NCI-H82 treated with DMSO at 0.1 percent for 48 hours (cell line): ENCODE data around the gene UBXN1.

ENCODE experiments used
- DNase-seq: peaks from one replicate; lab custom pipeline; 2025; ENCODE audit not compliant: unreplicated experiment; lab: John Stamatoyannopoulos, UW

The UBXN1 gene, protein sequence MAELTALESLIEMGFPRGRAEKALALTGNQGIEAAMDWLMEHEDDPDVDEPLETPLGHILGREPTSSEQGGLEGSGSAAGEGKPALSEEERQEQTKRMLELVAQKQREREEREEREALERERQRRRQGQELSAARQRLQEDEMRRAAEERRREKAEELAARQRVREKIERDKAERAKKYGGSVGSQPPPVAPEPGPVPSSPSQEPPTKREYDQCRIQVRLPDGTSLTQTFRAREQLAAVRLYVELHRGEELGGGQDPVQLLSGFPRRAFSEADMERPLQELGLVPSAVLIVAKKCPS

DNA sequence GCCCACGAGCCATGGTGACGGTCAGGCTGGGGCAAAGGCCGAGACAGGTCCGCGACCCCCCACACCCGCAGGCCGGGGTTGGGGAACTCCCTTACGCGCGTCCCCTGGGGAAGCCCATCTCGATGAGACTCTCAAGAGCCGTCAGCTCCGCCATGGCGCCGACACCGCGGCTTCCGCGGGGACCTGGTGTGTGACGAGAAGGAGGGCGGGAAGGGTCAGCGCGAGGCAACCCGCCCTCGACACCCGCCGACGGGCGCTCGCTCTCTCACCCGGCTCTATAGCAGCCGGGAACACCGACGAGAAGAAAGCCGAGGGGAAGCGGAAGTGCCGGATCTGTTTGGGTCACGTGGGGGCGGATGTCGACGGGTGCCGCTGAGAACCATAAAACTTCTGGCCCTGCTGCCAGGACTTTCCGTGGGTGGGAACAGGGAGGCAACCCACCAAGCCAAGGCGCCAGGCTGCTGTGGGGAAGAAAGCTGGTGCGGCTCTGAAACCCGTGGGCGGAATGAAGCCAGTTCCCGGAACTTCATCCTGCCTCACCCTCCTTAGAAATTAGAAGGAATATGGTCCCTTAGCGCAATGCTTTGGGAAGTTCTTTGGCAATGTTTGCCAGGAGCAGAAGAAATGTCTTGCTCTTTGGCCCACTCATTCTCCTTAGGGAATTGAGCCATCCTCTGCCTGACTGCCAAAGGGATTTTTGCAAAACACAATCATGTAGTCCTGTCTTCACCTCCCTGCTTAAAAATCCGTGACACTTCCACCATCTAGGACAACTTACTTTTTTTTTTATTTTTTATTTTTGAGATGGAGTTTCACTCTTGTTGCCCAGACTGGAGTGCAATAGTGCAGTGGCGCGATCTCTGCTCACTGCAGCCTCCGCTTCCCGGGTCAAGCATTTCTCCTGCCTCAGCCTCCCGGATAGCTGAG, at the start of gene UBXN1:
Gene UBXN1 (minus strand): TSS at position 304 of the 927 bp plus-strand sequence. CDS start 150 bp downstream, at position 154.
- DNase-seq: peak; percentile 49

DNA sequence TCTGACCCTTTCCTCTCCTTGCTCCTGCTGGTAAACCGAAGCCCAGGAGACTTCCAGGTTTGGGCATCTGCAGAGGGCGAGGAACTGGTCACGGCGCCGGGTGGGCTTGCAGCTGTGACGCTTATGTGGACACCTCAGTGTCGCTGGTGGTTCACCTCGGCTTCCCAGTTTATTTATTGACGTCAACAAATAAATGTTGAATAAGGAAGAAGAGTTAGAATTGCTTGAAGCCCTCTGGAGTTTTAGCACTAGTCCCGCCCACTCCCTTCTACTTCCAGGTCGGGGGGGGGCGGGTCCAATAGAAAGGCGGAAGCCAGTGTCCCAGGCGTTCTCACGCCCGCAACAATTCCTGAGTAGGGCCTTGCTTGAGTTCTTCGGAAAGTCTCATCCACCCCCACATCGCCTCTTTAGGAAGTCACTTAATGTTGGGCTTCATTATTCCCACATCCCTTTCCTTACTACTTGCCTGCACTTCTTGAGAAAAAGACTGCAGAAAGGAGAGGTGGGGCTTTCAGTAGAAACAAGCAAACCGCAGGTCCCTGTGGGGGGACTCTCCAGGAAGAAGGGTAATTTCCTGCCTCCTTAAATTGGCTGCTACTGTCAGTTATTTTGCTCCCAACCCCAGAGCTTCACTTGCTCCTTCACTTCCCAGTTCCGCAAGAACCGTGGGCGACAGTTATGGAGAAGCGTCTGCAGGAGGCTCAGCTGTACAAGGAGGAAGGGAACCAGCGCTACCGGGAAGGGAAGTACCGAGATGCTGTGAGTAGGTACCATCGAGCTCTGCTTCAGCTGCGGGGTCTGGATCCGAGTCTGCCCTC, 49.5 kb upstream of the UBXN1 start, which contains the start of gene TTC9C:
Gene TTC9C (plus strand): TSS at position 316 of the 818 bp plus-strand sequence. CDS start 363 bp downstream, at position 679.
- peak; percentile 48 for DNase-seq

DNA sequence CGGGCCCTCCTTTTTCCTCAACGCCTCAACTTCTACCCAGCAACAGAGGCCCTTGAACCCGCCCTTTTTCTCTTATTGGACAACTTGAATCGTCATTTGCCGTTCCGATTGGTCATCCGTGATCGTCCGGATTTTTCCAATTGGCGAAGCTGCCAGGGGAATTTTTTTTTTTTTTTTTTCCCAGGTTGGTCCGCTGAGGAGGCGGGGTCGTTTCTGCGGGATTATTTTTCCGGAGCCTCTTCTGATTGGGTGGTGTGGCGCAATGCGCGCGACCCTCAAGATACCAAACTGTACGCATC, 48.9 kb upstream of the UBXN1 start:
- DNase-seq: peak; percentile 89

DNA sequence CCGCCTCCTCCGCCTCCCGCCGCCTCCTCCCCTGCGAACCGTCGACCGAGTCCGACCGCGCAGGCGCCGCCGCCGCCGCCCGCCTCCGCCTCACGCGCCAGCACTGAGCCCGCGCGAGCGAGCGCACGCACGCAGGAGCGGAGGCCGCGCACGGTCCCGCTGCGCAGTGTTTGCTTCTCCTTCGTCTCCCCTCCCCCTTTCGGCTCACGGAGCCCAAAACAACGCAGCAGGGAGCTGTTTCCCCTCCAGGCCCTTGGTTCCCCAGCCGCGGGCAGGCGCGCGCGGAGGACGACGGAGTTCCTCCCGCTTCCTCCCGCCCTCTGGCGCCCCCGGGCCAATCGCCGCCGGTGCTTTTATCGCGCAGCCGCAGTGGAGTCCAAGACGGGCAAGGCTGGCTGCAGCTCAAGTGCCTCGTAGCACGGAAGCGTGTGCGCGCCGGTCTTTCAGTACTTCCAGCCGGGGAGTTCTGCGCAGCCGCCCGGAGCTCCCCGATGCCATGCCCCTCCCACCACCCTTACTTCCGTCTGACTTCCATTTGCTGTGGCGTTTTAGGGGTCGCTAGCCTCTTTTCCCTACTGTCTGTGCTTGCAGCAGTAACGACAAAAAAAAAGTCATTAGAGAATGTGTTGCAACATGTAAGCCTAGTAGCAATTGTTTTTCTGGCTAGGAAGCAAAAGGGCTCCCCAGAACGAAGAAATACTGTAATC, 48.4 kb upstream of the UBXN1 start, which contains the start of gene HNRNPUL2:
Gene HNRNPUL2 (minus strand): TSS at position 293 of the 707 bp plus-strand sequence. CDS start 301 bp downstream, outside the sequence.
- DNase-seq: peak; percentile 92

DNA sequence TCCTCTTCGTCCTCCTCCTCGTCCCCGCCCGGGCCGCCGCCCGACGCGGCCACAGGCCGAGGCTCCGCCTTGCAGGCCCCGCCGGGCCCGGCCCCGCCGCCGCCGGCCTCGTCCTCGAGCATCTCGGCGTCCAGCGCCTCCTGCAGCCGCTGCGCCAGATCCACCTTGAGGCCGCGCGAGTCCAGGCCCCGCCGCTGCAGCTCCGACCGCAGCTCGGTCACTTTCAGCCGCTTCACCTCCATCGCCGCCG, 48.0 kb upstream of the UBXN1 start:
- no peak for DNase-seq

DNA sequence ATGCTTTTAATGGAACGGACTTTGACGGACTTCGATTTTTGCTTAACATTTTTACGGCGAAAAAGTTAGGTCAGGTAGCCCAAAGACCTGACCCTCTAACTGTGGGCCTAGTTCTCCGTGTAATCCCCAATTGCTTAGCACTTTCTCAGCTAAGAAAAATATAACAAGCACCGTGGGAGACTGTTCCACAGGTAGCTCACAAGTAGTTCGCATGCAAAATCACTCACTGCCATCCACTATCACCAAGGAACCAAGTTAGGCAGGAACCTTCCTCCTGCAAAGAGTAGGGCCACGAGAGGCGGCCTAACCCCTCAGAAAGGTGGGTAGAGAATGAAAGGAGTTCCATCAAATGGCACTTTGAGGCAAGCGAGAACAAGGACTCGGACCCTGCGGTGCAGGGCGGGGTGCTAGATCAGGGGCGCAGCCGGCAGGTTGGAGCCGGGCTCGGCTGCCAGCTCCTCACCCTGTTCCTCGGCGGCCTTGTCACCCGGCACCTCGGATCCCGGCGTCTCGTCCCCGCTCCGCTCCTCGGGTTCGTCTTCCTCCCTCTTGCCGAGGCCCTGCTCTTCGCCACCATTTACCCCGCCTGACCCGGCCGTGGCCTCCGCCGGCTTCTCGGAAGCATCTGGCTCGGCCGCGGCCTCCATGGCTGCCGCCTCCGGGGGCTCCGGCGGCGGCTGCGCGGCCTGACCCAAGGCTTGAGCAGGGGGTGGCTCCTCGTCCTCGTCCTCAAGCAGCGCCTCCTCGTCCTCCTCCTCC, 47.5 kb upstream of the UBXN1 start:
- DNase-seq: no peak

DNA sequence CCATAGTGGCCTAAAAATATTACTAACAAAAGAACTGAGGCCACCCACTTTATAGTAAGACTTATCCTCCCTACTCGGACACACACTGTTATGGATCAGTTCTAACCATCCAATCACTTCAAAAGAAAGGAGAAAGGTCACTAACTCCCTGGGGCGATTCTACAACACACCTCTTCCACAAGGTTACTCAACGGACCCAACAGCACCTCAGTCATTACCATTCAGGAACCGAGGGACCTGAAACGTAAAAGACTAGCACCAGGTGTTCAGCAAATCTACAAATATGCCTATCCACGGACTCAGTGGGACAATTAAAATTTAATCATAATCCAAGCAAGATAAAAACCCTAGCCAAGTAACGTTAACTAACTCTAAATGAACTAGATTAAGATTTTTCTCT, 46.8 kb upstream of the UBXN1 start:
- DNase-seq: no peak

DNA sequence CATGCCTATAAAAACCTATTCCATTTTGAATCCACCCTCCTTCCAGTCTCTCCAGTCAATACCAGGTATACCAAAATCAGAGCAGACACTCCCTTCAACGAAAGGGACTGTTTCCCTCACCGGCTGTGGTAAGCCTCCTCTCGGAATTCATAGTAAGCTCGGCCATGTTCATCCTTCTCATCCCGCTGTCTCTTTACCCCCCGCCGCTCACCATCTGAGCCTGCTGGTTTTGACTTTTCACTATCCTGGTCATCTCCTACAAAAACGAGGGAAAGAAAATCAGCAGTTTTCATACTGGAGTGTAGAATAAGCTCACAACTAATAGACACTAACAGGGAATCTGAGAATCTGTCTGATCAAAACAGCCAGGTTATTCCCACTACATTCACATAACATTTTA, 45.3 kb upstream of the UBXN1 start:
- DNase-seq: no peak

DNA sequence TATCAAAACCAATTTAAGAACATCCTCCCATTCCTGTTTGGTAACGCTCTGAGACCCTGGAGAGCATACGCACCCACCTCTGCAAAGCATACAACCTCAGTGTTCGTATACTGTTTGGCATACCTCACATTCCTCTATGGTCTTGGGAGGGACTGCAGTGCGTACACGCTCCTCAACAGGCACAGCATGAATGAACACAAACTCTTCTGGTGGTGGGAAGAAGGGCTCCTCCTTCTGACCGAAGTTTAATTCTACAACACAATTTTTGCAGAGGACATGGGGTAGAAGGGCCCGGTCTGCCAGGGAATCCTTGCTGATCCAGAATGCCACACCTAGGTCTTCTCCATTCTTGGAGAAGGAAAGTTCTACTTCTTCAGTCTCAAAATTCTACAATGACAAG, 43.1 kb upstream of the UBXN1 start:
- no peak for DNase-seq

DNA sequence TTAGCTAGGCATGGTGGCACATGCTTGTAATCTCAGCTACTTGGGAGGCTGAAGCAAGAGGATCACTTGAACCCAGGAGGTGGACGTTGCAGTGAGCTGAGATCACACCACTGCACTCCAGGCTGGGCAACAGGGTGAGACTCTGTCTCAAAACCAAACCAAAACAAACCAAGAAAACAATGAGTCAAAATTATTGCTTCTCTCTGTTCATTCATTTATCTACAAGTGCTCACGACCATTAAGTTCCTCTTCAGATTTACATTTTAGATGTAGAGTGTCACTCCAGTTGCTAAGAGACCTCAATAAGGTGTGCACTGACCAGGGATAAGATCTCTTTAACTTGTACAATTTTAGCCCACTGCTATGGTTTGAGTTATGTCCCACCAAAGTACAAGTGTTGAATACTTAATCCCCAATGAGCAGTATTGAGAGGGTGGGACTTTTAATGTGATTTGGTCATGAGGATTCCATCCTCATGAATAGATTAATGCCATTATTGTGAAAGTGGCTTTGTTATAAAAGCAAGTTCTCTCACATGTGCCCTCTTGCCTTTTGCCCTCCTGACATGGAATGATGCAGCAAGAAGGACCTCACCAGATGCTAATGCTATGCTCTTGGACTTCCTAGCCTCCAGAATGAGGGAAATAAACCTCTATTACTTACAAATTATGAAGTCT, 40.6 kb upstream of the UBXN1 start:
- DNase-seq: no peak

DNA sequence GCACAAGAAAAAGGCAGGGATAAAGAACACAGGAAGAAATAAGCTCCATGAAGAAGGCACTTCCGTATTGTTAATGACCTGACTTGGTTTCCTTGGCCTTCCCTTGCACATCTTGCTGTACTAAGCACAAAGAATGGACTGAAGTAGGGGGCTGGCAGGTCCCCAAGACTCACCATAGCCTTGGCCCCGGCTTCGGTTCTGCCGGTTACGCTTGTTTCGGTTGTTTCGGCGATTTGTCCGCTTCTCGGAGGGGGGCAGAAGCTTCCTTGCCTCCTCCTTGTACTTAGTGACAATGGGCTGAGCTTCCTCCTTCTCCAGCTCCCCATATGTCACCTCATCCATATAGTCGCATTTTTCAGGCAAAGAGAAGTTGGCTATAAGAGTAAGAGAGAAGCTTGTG, 37.9 kb upstream of the UBXN1 start:
- DNase-seq: no peak

DNA sequence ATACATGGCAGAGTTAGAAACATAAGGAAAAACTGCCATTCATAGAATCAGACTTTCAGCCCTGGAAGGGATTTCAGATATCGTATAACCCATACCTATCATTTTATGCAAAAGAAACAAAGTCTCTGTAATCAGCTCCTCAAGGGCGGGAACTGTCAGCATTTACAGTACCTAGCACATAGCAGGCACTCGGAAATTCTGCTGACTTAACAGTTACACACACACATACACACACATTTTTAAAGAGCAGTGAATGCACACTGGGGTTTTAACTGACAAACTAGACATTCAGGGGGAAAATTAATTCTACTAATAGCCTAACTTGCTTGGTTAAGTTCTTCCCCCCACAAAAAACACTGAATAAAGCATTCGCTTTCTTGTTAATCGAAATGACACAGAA, 37.3 kb upstream of the UBXN1 start:
- no peak for DNase-seq

DNA sequence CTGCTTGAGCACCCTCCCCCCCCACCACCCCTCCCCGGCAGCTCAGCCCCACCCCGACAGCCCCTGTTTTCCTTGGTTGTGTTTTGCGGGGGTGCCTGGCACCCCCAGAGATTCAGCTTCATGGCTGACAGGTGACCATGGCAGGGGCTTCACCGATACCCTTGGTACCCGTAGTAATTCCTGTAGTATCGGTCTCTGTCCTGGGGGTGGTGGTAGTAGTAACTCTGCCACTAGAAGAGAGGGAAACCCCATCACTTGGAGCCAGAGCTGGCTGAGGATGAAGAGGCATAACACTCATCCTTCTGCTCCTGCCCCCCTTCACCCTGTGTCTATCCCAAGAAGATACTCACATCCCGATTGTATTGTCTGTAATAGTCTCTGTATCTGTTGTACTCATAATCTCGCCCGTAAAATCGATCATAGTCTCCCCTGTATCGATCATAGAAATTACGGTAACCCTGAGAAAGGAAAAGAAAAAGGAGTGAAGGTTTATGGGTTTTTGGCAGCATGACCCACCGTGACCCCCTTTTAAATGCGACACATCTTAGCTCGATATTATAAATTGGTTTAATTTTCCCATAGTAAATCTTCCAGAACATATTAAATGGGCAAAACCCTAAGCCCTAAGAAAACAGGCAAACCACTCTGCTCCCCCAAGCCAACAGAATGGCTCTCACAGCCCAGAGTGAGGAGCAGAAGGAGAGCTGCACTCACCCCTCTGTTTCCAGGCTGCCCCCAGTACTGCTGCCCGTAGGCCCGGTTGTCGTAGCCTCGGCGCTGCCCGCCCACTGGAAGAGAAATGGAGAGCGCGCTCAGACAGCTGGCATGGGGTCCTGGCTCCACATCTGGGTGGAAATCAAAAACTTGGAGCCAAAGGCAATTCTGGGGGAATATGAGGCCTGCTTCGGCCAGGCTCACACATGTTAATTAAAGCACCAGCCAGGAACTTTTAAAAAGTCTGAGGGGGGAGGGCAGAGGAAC, 36.6 kb upstream of the UBXN1 start:
- DNase-seq: no peak

DNA sequence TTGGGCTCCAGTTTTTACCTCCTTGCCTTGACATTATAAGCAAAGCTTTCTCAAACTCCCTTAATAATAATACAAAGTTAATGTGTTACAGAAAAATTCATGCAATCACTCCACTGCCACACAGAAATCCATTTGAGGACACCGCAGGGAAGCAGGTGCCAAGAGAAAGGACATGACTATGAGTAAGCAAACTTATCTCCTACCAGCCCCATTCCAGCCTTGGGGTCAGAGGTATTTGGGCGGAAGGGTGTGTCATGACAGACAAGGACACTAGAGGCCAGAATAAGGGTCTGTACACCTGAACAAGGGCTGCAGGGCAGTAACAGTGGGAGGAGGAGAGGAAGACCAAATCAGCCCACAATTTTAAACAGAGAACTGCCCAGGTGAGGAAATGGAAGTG, 34.5 kb upstream of the UBXN1 start:
- no peak for DNase-seq

DNA sequence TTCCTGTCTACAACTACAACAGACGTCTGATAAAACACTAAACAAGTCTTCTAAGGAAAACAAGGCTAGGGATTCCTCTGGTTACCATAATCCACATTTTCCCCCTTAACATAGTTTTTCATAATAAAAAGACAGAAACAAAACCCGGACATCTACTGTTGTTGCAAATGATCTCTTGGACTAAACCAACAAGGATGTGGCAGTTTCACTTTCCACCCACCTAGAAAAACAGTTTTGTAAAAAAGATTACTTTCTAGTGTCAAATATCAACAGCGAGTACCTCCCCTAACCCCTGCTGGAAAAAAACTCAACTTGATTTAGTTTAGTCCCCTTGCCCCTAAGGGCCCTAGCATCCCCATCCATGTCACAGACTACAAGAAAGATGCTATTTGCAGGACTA, 34.0 kb upstream of the UBXN1 start:
- no peak for DNase-seq

DNA sequence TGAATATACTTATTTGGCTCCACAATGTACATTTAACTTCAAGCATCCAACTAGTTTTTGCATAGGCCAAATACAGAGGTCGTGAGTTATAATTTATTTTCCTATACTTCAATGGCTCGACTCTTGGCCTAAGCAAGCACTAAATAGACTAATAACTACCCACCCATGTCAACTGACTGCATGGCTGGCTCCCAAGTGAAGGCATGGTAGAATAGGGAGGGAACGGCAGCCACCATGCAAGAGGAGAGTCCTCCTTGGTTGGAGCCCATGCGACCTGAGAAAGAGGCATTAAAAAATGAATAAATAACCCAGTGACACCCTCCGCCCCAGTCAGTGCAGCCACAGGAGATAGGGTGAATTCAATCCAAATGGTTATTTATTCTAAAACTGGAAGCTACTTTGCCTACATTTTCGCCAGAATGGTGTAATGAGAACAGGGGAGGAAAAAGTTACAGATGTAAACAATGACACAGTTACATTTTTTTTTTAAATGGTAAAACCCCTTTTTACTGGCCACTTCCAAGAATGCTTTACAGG, 33.5 kb upstream of the UBXN1 start:
- no peak for DNase-seq

DNA sequence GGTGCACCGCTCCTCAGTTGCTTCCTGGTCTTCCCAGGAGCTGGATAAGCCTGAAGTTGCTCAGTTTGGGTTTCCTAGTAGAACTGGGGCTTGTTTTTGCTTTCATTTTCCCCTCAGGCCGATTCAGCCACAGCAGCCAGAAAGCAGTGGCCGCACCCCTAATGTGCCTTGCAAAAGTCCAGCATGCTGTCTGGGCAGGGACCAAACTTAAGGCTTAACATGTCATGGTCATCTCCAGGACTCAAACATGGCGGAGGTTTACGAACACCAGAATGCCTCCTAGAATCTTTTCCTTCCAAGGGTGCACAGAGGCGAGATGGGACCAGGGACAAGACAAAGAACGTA, 31.1 kb upstream of the UBXN1 start:
- DNase-seq: no peak

DNA sequence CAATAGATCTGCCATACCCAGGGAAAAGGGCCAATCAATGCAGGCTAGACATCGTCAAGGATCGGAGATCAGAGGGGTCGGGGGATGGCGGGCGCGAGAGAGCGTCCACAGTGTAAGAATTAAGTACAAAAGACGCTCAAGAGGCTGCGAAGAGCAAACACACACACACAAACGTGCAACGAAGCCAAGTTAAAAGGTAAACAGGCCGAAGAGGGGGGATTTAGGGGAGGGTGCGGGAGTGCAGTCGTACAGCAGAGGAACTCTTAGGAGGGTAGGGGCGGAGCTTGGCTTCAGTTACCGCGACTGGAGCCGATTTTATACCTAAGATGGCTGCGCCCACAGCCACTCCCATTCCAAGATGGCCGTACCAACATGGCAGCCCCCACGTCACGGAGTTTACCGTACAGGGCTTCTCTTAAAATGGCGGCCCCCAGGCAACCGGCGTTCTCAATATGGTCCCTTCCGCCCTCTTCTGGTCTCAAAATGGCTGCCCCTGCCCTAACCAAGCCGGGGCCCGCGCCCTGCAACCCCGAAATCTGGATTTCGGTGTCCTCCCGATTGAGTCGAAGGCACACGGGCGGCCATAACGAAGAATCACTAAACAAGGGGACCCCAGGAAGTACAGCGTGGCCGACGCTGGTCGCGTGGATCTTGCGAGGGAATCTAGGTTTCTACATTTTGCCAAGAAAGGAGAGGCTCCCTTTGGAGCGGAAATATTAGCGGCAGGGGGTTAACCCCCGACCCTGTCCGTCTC, 30.6 kb upstream of the UBXN1 start:
- DNase-seq: peak; percentile 95
